Measurements from ENCODE around the gene PCBP3.
"Not testable (repeated sequence)": the region's sequence is repeated elsewhere in the genome, so short reads cannot be mapped to it uniquely, and the experiment has no call there.

The PCBP3 gene

DNA sequence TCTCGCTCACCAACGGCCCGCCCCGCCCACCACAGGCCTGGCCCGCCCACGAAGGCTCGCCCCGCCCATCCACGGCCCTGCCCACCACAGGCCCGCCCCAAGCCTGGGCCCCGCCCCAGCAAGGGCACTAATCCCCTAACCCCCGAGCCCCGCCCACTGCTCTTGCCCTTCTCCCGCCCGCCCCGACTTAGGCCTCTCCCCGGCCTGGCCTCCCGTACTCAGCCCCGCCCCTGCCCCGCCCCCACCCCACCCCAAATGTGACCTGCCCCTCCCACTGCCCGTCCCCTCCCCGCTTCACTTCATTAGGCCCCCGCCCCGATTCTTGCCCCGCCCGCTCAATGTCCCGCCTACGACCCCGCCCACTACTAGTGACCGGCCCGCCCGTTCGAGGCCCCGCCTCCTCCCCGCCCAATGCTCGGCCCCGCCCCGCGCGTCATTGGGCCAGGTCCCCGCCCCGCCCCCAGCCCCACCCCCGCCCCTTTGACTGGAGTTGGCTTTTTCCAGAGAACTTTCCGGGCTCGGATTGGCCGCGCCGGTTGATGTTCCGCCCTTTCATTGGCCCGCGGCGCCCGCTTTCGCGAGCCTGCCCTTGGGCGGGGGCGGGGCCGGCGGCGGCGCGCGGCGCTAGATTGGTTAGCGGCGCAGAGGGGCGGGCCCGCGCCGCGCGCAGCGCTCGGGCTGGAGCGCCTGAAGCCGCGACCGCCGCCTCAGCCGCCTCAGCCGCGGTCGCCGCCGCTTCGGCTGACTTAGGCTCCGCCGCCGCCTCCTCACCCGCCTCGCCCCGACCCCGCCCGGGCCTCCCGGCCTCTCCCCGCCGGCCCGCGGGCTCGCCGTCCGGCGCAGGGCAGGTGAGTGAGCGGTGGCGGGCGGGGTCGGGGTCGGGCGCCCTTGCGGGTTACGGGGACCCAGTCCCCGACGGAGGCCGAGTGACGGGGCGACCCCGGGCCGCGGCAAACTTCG lies at the start of gene PCBP3:
Gene PCBP3, plus strand, starts transcription at position 705 of the 960 bp plus-strand sequence. CDS start 206,361 bp downstream, outside the sequence.
- DNase-seq = no peak

DNA sequence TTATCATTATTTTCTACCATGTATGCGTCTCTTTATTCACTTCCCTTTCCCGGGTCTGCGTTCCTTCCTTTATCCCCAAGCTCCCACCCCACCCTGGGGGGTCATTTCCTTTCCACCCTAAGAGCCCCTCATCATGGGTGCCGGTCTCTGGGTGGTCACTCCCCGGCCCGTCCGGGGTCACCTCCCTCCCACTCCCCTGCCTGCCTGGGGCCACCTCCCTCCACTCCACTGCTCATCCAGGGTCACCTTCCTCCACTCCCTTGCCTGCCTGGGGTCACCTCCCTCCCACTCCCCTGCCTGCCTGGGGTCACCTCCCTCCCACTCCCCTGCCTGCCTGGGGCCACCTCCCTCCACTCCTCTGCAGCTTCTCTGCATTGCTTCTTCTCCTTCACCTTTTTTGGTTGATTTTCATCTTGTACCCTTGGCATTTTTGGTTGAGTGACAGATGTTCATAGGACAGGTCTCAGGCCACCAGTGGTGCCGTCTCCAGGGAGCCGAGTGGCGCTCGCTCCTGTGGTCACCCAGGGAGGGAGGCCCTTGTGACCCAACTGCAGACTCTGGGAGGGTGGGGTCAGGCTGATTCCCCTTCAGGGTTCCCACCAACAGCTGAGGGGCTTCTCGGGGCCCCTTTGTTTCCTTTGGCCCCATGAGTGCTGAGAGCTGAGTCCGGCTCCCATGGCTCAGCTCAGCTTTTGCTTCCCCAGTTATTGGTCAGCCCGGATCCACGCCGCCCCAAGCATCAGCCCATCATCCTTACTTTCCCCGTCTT lies 48.6 kb upstream of the PCBP3 start:
- DNase-seq = no peak

DNA sequence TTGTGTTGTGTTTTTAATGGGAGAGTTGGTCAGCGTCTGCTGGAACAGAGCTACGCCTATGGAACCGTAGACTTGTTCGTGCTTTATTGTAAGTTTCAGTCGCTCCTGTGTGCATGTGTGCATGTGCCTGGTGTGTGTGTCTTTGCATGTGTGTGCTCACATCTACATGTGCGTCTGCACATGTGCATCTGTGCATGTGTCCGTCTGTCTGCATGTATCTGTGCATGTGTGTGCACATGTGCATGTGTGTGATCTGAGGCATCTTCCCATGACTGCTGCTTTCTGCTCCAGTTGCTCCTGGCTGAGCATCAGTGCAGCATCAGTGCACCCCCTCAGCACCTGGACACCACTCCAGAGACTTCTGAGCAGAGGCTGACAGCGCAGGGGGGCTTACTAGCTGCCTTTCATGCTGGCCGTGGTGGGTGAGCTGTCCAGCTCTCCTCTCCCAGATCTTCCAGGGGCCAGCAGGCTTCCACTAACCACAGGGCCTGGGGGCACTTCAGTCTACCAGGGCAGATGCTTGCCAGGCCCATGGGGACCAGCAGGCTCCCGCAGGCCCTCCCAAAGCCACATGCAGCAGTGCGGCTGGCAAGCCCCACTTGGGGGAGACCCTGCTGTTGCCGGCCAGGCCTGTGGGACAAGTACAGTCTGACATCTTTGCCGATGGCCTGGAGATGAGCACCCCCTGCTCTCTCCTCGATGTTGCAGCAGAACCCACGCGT lies 47.8 kb upstream of the PCBP3 start:
- no peak for DNase-seq

DNA sequence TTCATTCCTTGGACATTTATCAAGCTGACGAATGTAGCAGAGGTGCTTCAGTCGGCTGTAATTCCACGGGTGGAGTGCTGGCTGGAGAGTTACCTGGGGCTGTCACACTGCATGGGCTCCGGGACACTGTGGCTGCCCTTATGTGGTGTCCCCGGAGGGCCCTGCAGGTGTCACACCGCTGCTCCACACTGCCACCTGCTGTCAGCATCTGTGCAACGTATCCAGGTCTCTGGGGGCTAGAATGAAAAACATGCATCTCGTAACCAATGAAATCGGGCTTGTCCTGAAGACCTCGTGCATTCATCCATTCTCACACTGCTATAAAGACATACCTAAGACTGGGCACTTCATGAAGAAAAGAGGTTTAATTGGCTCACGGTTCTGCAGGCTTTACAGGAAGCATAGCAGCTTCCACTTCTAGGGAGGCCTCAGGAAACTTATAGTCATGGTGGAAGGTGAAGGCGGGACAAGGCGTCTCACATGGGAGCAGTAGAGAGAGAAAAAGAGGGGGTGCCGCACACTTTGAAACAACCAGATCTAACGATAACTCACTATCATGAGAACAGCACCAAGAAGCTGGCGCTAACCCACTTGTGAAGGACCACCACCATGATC lies 46.7 kb upstream of the PCBP3 start:
- DNase-seq = no peak

- no peak for DNase-seq
Observed at GRCh38 chr21:45598109-45598508, 45.4 kb upstream of the PCBP3 start.

DNA sequence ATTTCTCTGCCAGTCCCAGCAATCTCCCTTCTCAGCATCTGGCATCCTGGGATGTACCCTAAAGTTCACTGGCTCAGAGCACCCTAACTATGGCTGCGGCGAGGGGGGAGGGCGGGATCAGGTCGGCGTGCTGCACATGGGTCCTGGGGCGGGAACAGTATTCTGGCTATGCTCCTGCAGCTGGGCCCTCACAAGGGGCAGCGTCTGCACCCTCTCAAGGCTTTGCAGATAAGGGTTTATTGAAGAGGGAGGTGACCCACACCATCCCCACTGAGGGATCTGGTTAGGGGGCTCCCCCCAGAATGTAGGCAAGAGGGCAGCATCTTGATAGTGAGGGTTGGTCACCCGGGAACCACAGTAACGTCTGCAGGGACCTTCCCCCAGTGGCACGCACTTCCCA lies 44.9 kb upstream of the PCBP3 start:
- DNase-seq = no peak

DNA sequence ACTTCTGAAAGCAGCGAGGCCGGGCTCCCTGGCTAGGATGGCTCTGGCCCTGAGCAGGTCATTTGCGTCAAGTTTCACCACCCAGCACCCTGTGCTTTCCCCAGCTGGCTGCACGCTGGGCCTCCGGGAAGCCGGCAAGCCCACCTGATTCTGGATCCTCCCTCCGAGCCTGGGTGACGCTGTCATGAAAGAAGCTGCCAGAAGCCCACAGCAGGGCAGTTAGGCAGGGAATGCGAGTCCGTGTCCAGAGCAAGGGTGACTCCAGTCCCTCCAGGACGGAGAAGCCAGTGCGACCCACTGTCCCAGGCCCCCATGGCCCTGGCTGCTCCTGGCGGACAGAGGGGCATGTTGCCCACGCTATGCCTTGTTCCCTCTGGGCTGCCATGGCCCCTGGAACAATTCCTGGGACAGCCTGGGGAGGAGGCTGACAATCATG lies 44.4 kb upstream of the PCBP3 start:
- DNase-seq = no peak

DNA sequence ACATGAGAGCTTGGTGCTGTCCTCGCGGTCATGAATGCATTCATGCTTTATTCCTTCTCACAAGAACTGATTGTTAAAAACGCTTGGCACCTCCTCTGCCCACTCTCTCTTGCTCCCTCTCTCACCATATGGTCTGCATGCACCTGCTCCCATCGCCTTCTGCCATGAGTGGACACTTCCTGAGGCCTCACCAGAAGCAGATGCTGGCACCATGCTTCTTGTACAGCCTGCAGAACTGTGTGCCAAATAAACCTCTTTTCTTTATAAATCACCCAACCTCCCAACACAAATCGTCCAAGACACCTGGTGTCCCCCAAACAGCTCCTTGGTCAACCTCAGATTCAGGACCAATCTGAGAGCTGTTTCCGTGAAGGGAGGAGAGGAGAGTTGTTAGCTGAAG lies 43.3 kb upstream of the PCBP3 start:
- DNase-seq = no peak

GRCh38 chr21:45601551-45601950 lies 42.0 kb upstream of the PCBP3 start:
- no peak for DNase-seq

DNA sequence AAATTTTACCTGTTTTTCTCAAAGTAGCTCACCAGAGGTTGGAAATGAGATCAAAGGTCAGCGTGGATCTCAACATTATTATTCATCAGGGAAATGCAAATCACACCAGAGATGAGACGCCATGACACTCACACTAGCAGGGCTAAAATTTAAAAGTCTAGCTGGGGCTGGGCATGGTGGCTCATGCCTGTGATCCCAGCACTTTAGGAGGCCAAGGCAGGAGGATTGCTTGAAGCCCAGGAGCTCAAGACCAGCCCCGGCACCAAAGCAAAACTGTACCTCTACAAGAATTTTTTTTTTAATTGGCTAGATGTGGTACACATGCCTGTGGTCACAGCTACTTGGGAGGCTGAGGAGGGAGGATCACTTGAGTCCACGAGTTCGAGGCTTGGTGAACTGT lies 41.4 kb upstream of the PCBP3 start:
- DNase-seq = no peak

DNA sequence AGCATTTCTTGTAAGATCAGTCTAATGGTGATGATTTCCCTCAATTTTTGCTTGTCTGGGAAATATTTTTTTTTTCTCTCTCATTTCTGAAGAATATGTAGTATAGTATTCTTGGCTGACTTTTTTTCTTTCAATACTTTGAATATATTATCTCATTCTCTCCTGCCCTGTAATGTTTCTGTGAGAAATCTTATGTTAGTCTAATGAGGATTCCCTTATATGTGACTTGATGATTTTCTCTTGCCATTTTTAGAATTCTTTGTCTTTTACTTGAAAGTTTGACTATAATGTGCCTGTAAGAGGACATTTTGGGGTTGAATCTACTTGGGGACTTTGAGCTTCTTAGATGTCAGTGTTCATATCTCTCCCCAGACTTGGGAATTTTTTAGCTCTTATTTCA lies 40.0 kb upstream of the PCBP3 start:
- no peak for DNase-seq

GRCh38 chr21:45604681-45605080 lies 38.8 kb upstream of the PCBP3 start:
- not testable (repeated sequence) for DNase-seq

GRCh38 chr21:45607021-45607908 lies 36.3 kb upstream of the PCBP3 start:
- no peak for DNase-seq

DNA sequence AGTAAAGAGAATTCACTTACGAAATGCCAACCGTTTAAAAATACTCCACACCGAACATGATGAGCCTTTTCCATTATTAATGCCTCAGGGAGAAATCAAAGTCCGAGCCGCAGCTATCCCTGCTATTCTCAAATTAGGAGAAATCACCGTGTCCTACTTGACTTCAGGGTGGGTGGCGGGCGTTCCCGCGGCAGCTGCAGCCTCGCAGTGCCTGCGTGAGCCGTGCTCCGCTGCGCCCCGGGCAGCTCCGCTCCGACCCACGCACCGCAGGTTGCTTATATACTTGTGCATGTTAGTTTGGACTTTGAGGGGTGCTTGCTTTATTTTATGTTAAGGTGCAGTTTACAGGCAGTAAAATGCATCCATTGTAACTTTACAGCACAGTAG lies 35.6 kb upstream of the PCBP3 start:
- no peak for DNase-seq

DNA sequence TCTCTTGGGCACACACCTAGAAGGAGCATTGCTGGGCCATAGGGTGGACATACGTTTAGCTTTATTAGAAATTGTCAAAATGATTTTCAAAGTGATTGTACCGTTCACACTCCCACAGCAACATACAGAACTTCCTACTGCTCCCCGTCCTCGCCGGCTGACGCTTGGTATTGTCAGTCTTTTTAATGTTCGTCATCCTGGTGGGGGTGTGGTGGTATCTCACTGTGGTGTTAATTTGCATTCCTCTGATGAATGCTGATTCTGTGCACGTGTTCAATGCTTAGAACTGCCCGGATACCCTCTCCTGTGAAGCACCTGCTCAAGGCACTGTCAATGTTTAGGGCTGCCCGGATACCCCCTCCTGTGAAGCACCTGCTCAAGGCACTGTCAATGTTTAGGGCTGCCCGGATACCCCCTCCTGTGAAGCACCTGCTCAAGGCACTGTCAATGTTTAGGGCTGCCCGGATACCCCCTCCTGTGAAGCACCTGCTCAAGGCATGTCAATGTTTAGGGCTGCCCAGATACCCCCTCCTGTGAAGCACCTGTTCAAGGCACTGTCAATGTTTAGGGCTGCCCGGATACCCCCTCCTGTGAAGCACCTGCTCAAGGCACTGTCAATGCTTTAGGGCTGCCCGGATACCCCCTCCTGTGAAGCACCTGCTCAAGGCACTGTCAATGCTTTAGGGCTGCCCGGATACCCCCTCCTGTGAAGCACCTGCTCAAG lies 34.6 kb upstream of the PCBP3 start:
- not testable (repeated sequence) for DNase-seq

- not testable (repeated sequence) for DNase-seq
Observed at GRCh38 chr21:45609616-45610015, 33.9 kb upstream of the PCBP3 start.

DNA sequence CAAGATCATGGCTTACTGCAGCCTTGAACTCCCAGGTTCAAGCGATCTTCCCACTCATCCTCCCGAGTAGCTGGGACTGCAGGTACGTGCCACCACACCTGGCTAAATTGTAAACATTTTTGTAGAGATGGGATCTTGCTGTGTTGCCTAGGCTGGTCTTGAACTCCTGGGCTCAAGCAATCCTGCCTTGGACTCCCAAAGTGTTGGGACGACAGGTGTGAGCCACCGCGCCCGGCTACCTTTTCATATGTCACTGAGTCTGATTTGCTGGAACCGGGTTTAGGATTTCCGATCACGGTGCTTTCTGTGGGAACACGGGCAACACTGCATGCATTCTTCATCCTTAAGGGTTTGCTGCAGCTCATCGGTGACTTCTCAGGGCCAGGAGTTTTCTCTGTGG lies 32.2 kb upstream of the PCBP3 start:
- no peak for DNase-seq

DNA sequence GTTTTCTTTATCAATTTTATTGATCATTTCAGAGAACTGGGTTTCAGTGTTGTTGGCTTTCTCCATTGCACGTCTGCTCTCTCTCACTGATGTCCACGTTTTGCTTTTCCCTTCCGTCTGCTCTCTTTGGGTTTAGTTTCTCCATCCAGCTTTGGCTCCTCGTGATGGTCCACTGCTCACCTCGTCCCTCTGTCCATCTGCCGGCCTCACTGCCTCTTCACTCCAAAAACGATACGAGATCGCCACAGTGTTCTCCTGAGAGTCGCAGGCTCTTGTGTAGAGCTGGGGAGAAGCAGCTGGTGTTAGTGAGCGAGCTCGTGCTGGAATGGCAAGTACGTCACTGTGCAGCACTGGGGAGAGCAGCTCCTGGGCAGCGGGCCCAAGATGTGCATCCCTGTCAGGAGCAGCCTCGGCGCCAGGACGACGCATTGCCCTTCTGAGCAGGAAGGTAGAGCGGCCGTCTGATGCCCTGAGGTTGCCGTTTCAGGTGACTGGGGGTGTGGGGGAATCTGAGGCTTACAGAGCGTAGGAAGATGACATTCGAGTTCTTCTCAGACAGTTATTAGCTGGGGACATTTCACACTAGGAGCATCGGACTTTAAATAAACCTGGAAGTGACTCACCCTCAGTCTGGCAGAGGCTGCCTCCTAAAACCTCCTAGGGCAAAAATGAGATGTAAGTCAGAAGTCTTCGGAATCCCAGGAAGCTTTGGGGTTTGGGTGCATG lies 31.4 kb upstream of the PCBP3 start:
- no peak for DNase-seq

- not testable (repeated sequence) for DNase-seq
Observed at GRCh38 chr21:45612665-45613019, 30.9 kb upstream of the PCBP3 start.

DNA sequence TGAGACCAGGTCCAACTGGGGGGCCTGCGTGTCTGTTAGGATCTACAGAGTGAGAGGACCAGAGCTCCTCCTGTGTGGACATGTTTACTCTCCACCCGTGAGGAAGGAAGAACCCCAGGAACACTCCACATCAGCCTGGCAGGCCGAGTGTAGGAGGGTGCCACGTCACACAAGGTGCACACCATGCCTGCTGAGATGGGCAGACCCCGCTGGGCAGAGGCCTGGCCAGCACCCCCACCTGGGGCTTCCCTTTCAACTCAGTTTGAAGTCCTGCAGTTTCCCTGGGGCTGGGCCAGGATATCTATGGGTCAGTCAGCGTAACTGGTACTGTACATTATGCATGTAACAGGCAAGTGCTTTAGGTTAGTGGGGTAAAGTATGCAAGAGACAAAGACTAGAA lies 30.1 kb upstream of the PCBP3 start:
- no peak for DNase-seq
